Epidermal melanocyte (primary cell): ENCODE results near the gene GRB10.
A peak's percentile ranks its signal among the peaks of the same experiment; 100 is the strongest.

ENCODE experiments used
- DNase-seq: peaks from one replicate; pipeline ENCODE4 v3.0.0; 2011; ENCODE audit warnings: low spot score; ENCODE audit not compliant: insufficient read length

The GRB10 gene

DNA sequence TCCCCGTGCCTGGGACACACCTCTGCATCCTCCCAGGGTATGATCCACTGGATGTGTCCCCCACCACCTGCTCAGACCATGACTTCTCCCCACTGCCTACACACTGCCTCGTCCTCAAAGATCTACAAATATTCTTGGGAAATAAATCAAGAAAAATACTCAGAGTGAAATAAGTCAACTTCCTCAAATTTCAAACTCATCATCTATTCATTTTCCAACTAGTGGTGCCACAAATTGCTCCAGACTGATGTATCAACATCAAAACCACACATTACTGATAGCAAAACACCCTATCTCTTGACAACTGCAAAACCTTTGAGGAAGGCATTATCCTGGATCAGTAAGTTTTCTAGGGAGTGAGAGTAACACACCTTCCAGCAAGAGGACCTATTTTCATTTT lies 87.7 kb downstream of the GRB10 start:
- DNase-seq: no peak

DNA sequence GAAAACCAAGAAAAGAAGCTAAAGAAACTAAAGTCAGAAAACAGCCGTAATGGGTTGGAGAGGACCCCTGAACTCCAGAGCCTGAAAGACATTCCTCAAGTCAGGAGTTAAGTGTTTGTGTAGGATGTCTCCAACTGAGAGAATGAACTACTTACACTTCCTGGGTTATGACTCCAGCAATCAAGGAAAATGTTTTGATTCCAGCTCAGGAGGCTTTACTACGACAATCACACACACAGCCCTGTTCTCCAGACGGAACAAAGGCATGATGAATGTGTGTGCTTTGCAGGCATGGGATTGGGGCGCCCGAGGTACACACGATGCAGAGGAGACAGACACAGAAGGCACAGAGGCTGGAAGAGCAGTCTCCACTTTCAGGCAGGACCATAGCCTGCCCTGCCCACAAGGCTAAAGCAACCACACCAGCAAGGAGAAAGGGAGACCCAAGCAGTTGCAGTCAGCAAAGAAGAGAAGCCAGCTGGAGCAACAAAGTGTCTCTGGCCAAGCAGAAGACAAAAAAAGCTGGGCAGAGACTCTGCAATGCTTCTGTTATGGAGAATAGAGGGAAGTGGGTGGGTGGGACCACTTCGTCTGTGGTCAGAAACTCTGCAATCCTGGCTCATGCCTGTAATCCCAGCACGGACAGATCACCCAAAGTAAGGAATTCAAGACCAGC lies 89.1 kb downstream of the GRB10 start:
- no peak for DNase-seq

DNA sequence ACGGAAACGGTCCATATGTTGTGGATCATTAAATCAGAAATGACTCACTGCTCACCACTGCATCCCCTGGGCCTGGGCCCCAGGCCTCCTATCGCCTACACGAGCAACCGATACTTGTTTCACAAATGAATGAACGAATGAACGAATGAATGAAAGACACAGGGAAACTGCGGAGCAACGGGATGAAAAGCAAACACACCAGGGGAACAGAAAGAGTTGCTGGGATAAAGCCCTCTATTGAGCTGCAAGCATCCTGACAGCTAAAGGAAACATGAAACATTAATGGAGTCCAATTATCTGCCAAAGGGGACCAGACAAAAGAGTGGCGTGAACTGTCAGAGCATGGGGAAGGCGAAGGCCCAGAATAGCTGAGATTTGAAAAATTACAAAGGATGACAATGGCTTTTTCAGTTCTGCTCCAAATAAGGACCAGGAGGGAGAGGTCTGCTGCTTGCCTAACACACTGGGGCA lies 92.1 kb downstream of the GRB10 start:
- DNase-seq: no peak

DNA sequence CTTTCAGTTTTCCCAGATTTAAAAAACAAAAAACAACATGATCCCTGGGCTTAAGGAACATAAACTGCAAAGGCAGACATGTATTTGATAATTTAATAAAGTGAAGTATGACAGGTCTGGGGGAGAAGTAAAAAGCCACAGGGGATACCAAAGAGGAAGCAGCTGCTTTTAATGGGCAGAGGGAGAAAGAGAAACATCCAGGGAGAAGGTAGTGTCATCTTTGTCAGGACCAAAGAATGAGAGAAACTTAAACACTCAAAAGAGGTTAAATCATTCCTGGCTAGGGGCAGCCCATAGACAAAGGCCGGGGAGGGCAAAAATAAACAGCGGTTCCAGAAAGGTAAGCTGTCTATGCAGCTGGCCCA lies 94.5 kb downstream of the GRB10 start:
- no peak for DNase-seq

DNA sequence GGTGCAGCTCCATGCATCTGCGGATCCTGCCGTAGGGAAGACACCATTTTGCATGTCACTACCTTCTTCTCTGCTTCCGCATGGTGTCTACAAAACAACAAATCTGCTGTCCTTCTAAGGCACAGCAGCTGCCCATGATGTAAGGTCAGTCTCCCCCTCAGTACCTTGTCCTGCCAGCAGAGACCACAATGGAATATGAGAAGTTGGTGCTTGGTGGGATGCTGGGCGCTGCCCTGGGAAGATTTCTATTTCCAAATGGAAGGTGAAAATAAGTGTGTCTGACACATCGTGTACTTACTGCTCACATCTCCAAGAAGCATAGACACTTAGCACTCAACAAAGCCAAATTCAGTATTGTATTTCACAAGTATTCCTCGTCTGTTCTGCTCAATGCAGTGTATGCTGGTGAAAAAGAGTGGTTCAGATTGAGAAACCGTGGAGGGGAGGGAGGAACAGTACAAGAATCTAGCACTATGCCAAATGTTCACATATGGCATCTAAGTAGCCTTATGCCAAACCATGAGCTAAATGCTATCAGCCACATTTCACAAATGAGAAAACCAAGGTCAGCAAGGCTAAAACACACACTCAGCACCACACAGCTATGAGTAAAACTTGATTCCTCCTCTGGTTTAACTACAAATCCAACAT lies 95.0 kb downstream of the GRB10 start:
- DNase-seq: peak; percentile 46

DNA sequence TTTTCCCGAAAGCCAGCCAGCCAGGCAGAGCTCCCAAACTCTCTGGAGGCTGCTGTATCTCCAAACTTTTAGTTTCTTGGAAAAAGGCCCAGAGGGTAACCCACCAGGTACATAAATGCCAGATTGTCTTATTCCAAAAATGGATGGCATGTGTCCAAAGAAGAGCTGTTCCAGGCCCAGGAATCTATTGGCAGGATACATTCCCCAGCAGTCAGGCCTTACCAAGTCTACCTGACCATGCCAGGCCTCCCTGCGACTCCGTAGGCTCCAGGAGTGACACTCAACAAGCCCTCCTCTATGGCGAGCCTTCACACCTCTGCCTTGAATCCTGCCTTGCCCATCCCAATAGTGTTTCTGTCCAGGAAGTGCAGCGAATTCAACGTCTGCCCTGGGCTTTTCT lies 95.6 kb downstream of the GRB10 start:
- DNase-seq: no peak

DNA sequence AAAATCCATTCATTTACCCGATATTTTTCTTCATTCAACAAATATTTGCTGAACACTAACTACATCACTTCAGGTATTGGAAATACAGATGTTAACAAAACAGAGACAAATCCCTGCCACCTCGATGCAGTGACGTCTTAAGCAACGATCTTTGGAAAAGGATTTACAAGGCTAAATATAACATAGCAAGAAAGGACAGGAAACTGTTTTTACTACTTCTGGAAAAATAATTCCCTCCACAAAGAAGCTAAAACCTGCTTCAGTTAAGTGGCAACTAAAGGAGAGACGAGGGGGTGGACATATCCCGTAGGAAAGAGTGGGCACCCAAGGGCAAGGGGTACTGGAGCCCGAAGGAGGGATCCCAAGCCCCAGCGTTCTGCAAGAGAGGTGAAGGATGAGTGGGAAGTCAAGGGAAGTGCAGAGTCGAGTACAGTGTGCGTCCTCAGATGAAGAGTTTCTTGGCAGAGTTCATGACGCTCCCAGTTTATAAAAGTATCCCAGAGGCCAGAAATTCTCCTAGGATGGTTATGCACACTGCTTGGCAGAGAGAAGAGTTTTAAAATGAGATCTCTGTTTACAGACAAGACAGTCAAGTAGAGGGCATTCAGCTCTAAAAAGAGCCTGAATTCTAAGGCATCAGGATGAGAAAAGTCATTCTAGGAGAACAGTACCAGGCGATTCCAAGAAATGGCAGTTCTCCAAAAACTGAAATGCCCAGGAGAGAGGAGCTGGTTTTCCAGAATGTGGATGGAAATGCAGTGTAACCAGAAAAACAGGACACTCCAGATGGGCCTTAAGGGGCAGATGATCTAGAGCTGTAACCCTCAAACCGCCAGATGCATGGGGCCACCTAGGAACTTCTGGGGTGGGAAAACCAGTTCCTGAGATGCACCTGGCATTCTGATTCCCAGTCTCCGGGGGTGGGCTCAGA lies 97.3 kb downstream of the GRB10 start:
- no peak for DNase-seq

DNA sequence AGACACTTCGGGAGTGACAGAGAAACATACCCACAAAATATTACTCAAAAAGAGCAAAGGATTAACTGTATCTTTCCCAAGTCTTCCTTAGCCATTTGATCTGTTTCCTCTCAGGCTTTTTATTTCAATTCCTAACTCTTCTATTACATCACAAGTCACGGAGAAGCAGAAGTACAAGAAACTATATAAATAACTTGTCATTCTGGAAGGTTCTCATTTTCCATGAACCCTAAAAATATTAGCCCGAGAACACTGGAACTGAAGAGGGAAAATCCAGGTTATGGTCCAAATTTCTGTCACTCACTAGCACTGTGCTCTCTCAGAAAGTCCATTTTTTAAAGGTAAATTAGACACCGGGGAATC lies 98.0 kb downstream of the GRB10 start:
- no peak for DNase-seq

DNA sequence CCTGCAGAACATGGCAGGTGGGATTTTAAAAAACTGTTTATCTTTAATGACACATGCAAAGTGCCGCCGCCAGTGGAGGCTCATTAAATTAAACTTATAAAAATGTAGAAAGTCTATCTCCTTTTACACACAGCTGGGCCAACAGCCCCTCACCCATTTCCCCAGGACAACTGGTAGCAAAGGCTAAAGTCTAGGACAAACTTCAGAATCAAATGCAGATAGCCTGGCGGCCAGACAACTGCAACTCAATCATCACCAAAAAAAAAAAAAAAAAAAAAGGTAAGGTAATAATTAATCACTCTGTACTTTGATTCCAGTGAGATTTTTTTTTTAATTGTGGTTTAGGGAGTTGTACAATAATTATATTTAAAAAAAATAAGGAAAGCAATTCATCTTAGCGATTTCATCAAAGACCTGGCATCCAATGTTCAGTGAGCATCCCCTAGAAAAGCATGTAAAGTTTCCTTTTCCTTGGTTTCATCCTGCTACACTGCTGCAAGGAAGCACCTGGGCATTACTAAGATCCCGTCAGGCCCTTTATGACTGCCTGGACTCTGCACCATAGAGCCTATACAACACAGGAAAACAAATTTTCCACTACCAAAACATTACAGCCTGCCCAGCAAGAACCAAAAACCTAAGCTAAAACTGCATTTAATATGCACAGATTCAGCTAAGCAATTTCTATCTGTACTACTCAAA lies 98.5 kb downstream of the GRB10 start:
- DNase-seq: no peak

DNA sequence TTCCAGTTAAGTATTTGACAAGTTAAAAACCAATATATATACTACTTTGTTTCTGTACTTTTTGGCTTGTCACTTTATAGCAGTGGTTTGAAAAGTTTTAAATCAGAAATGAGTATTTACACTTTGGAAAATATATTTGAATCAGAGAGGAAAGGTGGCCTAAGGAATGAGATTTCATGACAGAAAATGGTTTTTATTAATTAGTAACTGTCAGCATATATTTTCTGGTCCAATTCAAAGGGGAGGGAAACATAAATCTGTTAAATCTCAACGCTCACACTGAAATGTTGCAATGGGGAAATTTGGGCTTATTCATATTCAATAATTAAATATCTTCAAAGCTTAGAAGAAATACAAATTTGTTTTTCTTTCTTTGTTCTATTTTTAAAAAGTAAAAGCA lies 100.1 kb downstream of the GRB10 start:
- no peak for DNase-seq

DNA sequence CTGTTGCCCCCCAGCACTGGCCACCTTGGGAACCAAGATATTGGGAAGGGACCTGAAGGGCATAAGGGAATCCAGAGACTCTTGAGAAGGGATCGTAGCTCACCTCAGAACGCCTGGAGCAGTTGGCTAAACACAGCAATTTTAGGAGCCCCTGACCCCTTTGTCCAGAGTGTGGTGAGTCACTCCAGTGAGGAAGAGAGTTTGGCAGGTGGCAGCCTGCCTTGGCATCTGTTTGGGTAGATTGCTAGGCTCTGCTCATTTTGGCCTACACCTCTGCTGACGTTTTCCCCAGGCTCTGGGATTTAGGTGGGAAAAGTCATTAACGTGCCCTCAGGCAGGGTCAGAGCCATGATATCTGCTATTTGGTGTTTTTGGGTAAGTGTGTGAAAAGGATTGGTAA lies 100.6 kb downstream of the GRB10 start:
- DNase-seq: no peak

DNA sequence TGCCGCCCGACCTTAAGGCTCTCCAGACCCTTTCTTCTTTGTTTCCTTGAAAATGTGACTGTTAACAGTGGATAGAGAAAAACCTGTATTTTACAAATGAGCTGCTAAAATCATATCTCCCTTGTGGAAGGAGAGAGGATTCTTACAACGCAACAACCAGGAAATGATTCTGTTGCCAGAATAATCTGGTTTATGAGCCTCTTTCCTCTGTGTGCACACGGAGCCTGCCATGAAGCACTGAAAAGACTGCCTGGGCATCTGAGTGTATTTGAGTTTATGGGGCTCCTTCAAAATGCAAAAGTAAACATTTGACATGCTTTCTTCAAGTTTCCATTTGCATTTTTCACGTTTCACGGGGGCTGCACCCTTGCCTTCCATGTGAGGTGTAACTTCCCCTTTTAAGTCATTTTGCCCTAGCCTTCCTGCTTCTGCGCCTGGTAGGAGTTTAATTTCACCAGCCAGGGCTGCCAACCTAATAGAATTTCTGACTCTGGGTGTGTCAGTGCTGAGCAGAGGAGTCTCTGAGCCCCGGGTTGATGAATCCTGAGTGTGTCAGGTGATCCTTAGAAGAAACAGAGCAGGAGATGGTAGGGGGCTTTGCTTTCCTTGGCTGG lies 101.2 kb downstream of the GRB10 start:
- DNase-seq: no peak

DNA sequence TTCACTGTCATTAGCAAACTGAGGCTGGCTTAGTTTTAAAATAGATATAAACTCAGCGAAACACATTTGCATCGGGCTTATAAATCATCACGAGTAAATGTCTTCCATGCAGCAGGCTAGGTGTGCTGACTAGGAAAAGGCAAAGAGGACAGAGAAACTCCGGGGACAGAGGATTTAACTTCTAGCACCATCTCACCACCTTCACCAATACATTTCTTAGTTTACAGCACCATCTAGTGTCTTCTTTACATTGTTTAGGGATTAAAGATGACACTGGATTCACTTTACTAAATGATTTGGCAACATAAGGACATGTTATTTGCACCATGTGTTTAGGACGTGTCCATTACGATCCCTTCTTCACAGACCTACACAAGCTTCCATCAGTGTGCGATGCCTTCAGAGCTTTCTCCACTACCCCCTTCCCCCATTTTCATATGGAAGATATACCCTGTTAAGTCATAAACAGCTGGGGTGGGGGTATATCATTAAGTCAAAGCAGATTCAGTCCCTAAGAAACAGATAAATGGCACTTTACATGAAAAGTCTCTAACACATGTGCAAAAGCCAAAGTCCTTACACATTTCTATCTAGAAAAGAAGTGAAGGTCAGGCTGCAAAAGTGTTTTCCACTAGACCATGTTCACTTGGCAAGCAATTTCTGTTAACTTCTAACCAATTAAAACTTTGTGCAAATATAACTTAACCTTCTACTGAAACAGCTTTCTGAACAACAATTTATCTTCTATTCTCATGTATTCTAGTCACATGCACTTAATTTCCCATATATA lies 103.3 kb downstream of the GRB10 start:
- peak; percentile 56 for DNase-seq

DNA sequence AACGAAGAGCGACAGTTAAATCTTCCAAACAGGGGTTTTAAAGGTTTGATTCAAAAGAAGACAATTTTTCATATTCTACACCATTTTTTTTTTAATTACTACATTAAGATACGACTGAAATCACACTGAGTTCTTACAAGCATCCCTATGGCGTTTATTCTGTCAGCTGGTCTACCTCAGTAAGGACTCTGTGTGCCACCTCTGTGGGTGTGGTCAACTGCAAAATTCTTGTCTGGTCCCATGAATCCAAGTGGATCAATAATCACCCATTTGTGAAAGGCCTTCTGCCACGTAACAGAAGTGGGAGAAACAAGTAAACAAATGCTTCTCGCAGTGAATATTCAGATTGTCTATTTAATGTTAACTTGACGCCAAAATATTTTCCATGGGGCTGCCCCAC lies 104.1 kb downstream of the GRB10 start:
- DNase-seq: no peak

DNA sequence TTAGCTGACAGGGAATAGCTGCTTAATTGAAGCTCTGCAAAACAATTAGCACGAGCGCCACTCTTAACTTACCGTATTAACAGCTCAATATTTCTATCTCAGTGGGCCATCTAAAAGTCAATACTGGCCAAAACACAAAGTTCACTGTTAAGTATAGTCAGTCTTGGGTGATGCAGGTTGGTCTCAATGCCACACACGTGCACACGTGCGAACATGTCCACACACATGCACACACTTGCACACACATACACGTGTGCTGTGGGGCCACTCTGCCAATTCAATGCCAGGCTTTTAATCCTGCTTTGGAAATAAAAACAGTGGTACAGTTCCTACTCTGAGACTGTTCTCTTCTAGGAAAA lies 105.1 kb downstream of the GRB10 start:
- DNase-seq: no peak

DNA sequence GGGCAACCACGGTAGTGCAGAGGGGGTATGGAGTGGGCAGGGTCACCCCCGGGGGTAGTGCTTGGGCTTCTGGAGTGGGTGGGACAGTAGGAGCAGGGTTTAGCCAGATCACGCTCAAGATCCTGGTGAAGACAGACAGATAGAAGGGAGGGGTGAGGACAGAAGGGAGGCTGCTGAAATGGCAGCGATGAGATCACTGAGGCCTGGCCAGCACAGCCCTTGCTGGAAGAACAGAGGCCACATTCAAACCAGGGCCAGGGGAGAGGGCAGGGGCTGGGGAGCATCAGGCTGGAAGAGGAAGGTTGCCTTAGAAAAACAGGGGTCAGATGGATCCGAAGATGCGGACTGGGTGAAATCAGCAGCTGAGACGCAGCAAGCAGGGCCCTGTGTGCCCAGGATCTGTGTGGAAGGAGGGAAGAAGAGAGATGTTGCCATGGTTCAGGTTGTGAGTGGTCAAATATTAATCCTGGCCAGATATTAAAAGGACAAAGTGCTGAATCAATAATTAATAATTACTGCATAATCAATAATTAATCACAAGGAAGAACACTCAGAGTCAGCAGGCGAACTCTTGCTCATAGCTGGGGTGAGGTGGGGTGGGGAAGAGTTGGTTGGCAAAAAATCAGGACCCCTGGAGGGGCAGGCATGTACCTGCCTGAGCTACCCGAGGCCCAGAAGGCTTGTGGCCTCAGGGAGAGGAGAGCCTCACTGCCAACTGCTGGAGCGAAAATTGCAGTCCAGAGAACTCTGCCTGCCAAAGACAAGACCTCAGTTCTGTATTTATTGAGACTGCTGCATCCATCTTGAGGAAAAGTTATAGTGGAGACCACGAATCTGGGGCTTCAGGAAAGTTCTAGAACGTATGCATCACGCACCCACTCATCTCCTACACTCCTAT lies 105.7 kb downstream of the GRB10 start:
- no peak for DNase-seq

DNA sequence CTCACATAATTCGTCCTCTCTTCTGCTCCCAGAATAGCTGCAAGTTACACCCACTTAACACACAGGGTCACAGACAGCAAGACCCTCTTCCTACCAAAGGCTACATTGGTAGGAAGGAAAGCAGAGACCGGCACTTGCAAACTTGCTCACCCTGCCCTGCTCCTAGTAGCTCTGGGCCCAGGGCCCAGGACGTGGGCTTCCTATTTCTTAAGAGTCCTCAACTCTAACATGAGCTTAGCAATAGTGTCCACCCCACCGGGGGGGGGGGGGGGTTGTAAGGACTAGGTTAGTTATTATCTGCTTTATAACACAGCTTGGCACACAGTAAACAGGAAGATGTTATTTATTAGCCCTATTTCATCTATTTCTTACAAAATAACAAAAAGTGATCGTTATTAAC lies 106.6 kb downstream of the GRB10 start:
- no peak for DNase-seq

DNA sequence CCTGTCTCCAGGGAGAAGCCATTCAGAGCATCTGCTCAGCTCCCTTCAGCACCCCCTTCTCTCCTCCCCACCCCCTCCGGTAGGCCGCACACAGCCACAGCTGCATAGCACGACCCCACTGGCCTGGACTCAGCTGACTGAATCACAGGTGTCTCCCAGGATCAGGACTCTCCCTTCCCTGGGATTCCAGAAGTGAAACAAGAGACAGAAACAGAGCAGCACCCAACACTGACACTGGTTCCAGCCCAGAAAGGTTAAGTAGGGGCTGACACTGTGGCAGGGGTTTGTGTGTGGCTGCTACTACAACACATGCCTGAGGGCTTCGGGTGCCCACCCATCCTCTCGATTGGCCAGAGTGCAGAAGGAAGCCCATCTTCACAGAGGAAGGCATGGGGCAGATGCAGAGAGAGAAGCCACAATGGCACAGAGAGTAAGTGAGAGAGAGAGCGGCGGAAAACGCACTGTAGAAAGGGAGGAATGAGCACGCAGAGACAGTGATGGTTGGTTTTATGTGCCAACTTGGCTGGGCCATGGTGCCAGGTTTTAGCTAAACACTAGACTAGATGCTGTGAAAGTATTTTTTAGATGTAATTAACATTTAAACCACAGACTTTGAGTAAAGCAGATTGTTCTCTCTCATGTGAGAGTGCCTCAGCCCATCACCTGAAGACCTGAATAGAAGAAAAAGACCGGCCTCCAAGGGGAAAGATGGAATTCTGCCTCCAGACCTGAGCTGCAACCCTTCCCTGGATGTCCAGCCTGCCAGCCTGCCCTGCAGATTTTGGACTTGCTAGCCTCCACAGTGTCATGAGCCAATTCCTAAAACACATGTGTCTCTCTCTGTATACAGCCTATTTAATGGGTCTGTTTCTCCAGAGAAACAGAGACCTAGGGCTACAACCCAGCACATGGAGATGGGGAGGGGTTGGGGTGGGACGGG lies 107.5 kb downstream of the GRB10 start:
- no peak for DNase-seq
